ENCODE data around the gene LMAN1L. TPM values are rescaled to one million over a fixed set of nuclear protein-coding genes. Genes with fewer than 3 reads are reported as not detected.
A peak's percentile ranks its signal among the peaks of the same experiment; 100 is the strongest.

Gene LMAN1L
- total RNA-seq, 1 donor from 2014 or later, result not detected

- DNase-seq (ENCODE audit: low spot score), result no peak
These were observed 18.2 kb upstream of the LMAN1L start for GRCh38 chr15:74794248-74794969.

GRCh38 chr15:74794970-74795349 lies 17.7 kb upstream of the LMAN1L start:
- no peak for DNase-seq (ENCODE audit: low spot score)

GRCh38 chr15:74795966-74796625 lies 16.5 kb upstream of the LMAN1L start:
- no peak for DNase-seq (ENCODE audit: low spot score)

- DNase-seq (ENCODE audit: low spot score), result no peak
These were observed 14.0 kb upstream of the LMAN1L start for GRCh38 chr15:74798388-74799254.

- no peak for DNase-seq (ENCODE audit: low spot score)
These were observed 13.3 kb upstream of the LMAN1L start for GRCh38 chr15:74799255-74799855.

GRCh38 chr15:74799856-74800558 lies 12.6 kb upstream of the LMAN1L start:
- DNase-seq (ENCODE audit: low spot score), result peak; percentile 75

GRCh38 chr15:74800559-74801094 lies 12.0 kb upstream of the LMAN1L start:
- DNase-seq (ENCODE audit: low spot score), result no peak

GRCh38 chr15:74801311-74801997 lies 11.2 kb upstream of the LMAN1L start:
- no peak for DNase-seq (ENCODE audit: low spot score)

GRCh38 chr15:74802290-74802689 lies 10.3 kb upstream of the LMAN1L start:
- DNase-seq (ENCODE audit: low spot score), result no peak

- DNase-seq (ENCODE audit: low spot score), result no peak
These were observed 9.7 kb upstream of the LMAN1L start for GRCh38 chr15:74802862-74803447.

- DNase-seq (ENCODE audit: low spot score), result no peak
These were observed 7.7 kb upstream of the LMAN1L start for GRCh38 chr15:74804935-74805334.

GRCh38 chr15:74807282-74807681 lies 5.4 kb upstream of the LMAN1L start:
- no peak for DNase-seq (ENCODE audit: low spot score)

GRCh38 chr15:74808078-74808839 lies 4.4 kb upstream of the LMAN1L start:
- DNase-seq (ENCODE audit: low spot score), result no peak

GRCh38 chr15:74808840-74809229 lies 3.8 kb upstream of the LMAN1L start:
- DNase-seq (ENCODE audit: low spot score), result no peak

GRCh38 chr15:74809242-74809641 lies 3.4 kb upstream of the LMAN1L start:
- DNase-seq (ENCODE audit: low spot score), result no peak

GRCh38 chr15:74809956-74810355 lies 2.7 kb upstream of the LMAN1L start:
- no peak for DNase-seq (ENCODE audit: low spot score)

GRCh38 chr15:74815121-74815934 lies 2.7 kb downstream of the LMAN1L start:
- peak; percentile 52 for DNase-seq (ENCODE audit: low spot score)

GRCh38 chr15:74815961-74816360 lies 3.3 kb downstream of the LMAN1L start:
- no peak for DNase-seq (ENCODE audit: low spot score)
